CD4-positive, alpha-beta T cell treated with Interleukin-6 for 4 hours (primary cell): ENCODE measurements around the gene TTC39B.

Experiments
- DNase-seq: peaks from one replicate; pipeline ENCODE4 v3.0.0-alpha.2; 2020; ENCODE audit warnings: mixed read lengths

The TTC39B gene

GRCh38 chr9:15221746-15222145 lies 85.3 kb downstream of the TTC39B start:
- DNase-seq, result no peak

- no peak for DNase-seq
Measured at GRCh38 chr9:15220658-15221318, 86.2 kb downstream of the TTC39B start.

GRCh38 chr9:15219546-15219945 lies 87.5 kb downstream of the TTC39B start:
- no peak for DNase-seq

- DNase-seq, result no peak
Measured at GRCh38 chr9:15218994-15219393, 88.0 kb downstream of the TTC39B start.

GRCh38 chr9:15213249-15213648 lies 93.8 kb downstream of the TTC39B start:
- no peak for DNase-seq

- no peak for DNase-seq
Measured at GRCh38 chr9:15211815-15212495, 95.1 kb downstream of the TTC39B start.

GRCh38 chr9:15211160-15211814 lies 95.7 kb downstream of the TTC39B start:
- DNase-seq, result peak; percentile 63

GRCh38 chr9:15206903-15207696 lies 99.9 kb downstream of the TTC39B start:
- no peak for DNase-seq

GRCh38 chr9:15205632-15206420 lies 101.2 kb downstream of the TTC39B start:
- no peak for DNase-seq

- DNase-seq, result no peak
Measured at GRCh38 chr9:15203581-15203980, 103.4 kb downstream of the TTC39B start.

GRCh38 chr9:15200111-15200510 lies 106.9 kb downstream of the TTC39B start:
- no peak for DNase-seq

- DNase-seq, result no peak
Measured at GRCh38 chr9:15192856-15193255, 114.2 kb downstream of the TTC39B start.

GRCh38 chr9:15191378-15191777 lies 115.6 kb downstream of the TTC39B start:
- no peak for DNase-seq

- no peak for DNase-seq
Measured at GRCh38 chr9:15189481-15189880, 117.5 kb downstream of the TTC39B start.

- DNase-seq, result no peak
Measured at GRCh38 chr9:15187589-15187988, 119.4 kb downstream of the TTC39B start.

GRCh38 chr9:15182730-15183129 lies 124.3 kb downstream of the TTC39B start:
- no peak for DNase-seq

GRCh38 chr9:15182101-15182551 lies 124.9 kb downstream of the TTC39B start:
- DNase-seq, result no peak

GRCh38 chr9:15180124-15180523 lies 126.9 kb downstream of the TTC39B start:
- DNase-seq, result no peak

GRCh38 chr9:15178631-15179030 lies 128.4 kb downstream of the TTC39B start:
- no peak for DNase-seq

- DNase-seq, result no peak
Measured at GRCh38 chr9:15176836-15177235, 130.2 kb downstream of the TTC39B start.

GRCh38 chr9:15163931-15164330 lies 143.1 kb downstream of the TTC39B start:
- no peak for DNase-seq

GRCh38 chr9:15161753-15162152 lies 145.3 kb downstream of the TTC39B start:
- no peak for DNase-seq
